DOHH2 (cell line): ENCODE measurements around the gene GFPT1.

Experiments
- H3F3A ChIP-seq: fragments of 200-600 bp; sonication (generic), shearing (Covaris generic); 2 replicates; pipeline ENCODE4 v1.6.0; 2016; ENCODE audit warnings: antibody characterized with exemption, mild to moderate bottlenecking; ENCODE audit not compliant: control insufficient read depth, insufficient read depth
- H3K27ac ChIP-seq: fragments of 200-600 bp; sonication (generic); 2 replicates; pipeline ENCODE4 v1.5.1; 2014; ENCODE audit warnings: low read depth, mild to moderate bottlenecking, low read length, moderate library complexity
- H3K27me3 ChIP-seq: fragments of 200-600 bp; sonication (generic); 2 replicates; pipeline ENCODE4 v1.6.1; 2014; ENCODE audit warnings: mild to moderate bottlenecking, low read length, mixed read lengths; ENCODE audit not compliant: control insufficient read depth
- H3K36me3 ChIP-seq: fragments of 200-600 bp; sonication (generic); 2 replicates; pipeline ENCODE4 v1.6.1; 2014; ENCODE audit warnings: mild to moderate bottlenecking, low read length, moderate library complexity, mixed read lengths; ENCODE audit not compliant: control insufficient read depth
- H3K4me1 ChIP-seq: fragments of 200-600 bp; sonication (generic); 2 replicates; pipeline ENCODE4 v1.6.1; 2014; ENCODE audit warnings: mild to moderate bottlenecking, low read length, mixed read lengths; ENCODE audit not compliant: control insufficient read depth
- H3K4me2 ChIP-seq: fragments of 200-600 bp; sonication (generic); 2 replicates; pipeline ENCODE4 v1.6.0; 2014; ENCODE audit warnings: mild to moderate bottlenecking, low read length, moderate library complexity
- H3K4me3 ChIP-seq: fragments of 200-600 bp; sonication (generic); 2 replicates; pipeline ENCODE4 v1.5.1; 2014; ENCODE audit warnings: mild to moderate bottlenecking, low read length, mixed read lengths
- H3K79me2 ChIP-seq: fragments of 200-600 bp; sonication (generic); 2 replicates; pipeline ENCODE4 v1.6.1; 2014; ENCODE audit warnings: mild to moderate bottlenecking, low read length, mixed read lengths; ENCODE audit not compliant: control insufficient read depth
- H3K9me2 ChIP-seq: fragments of 200-600 bp; sonication (generic); replicated peaks from 2 replicates; pipeline ENCODE4 v1.6.1; 2014; ENCODE audit warnings: mild to moderate bottlenecking, low read length, mixed read lengths; ENCODE audit not compliant: control insufficient read depth
- H3K9me3 ChIP-seq: fragments of 200-600 bp; sonication (generic); 2 replicates; pipeline ENCODE4 v1.6.1; 2014; ENCODE audit warnings: antibody characterized with exemption, low read length, mixed read lengths; ENCODE audit not compliant: control insufficient read depth, insufficient read depth
- H4K20me1 ChIP-seq: fragments of 200-600 bp; sonication (generic); 2 replicates; pipeline ENCODE4 v1.6.0; 2014; ENCODE audit warnings: low read depth, mild to moderate bottlenecking, antibody characterized with exemption, low read length, moderate library complexity; ENCODE audit not compliant: control insufficient read depth, insufficient read depth
- CTCF ChIP-seq: fragments of 200-600 bp; sonication (generic); IDR thresholded peaks from one replicate; pipeline ENCODE4 v1.5.1; 2014; ENCODE audit warnings: antibody characterized with exemption, mild to moderate bottlenecking, low read depth, low read length; ENCODE audit not compliant: poor library complexity, severe bottlenecking
- EZH2phosphoT487 ChIP-seq: fragments of 200-600 bp; sonication (generic); IDR thresholded peaks from 2 replicates; pipeline ENCODE4 v1.6.1; 2017; ENCODE audit warnings: borderline replicate concordance, mild to moderate bottlenecking, antibody characterized with exemption, low read length, moderate library complexity, mixed read lengths

The GFPT1 gene

GRCh38 chr2:69383176-69383812 lies 3.7 kb downstream of the GFPT1 start:
- no peak overlapping the region for H3K27ac ChIP-seq
- H3K4me3 ChIP-seq: no peak overlapping the region
- H3K9me3 ChIP-seq: no peaks in the 10 kb centered on the region
- TF ChIP-seq EZH2phosphoT487: no peak
- TF ChIP-seq CTCF: no peak
- H3K36me3 ChIP-seq: peaks cover 6% of the 10 kb centered on the region; the same call in 1 of the 2 replicates
- H3K79me2 ChIP-seq: peaks cover 81% of the 10 kb centered on the region
- H3K4me1 ChIP-seq: peaks cover 37% of the 10 kb centered on the region
- peaks cover 6% of the 10 kb centered on the region; the same call in 1 of the 2 replicates for H3F3A ChIP-seq
- no peaks in the 10 kb centered on the region for H4K20me1 ChIP-seq
- H3K9me2 ChIP-seq: no peaks in the 10 kb centered on the region
- no peaks in the 10 kb centered on the region for H3K27me3 ChIP-seq
- no peak overlapping the region for H3K4me2 ChIP-seq

DNA sequence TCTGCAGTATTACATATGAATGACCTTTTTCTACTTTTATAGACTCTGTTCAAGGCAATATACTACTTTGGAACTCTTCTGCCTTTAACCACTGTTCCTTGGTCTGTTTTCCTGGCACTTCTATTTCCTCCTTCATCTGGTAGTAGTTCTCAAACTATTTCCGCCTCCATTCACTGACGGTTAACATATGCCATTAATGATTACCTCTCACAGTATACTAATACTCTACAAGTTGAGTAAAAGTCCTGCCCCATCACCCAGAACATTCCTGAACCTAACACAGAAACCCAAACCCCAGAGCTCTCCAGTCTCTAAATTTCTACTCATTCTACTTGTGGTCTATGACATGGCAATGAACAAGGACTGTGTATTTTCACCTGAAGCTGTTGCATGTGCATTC lies 4.5 kb downstream of the GFPT1 start:
- H3K36me3 ChIP-seq: peaks cover 6% of the 10 kb centered on the region; the same call in 1 of the 2 replicates
- no peak overlapping the region for H3K4me2 ChIP-seq
- H4K20me1 ChIP-seq: no peaks in the 10 kb centered on the region
- TF ChIP-seq CTCF (no peak), EZH2phosphoT487 (no peak)
- no peaks in the 10 kb centered on the region for H3K27me3 ChIP-seq
- H3K4me3 ChIP-seq: no peak overlapping the region
- H3K9me3 ChIP-seq: no peaks in the 10 kb centered on the region
- no peak overlapping the region for H3K27ac ChIP-seq
- peaks cover 29% of the 10 kb centered on the region for H3K4me1 ChIP-seq
- H3K9me2 ChIP-seq: no peaks in the 10 kb centered on the region
- peaks cover 6% of the 10 kb centered on the region; the same call in 1 of the 2 replicates for H3F3A ChIP-seq
- peaks cover 87% of the 10 kb centered on the region for H3K79me2 ChIP-seq

DNA sequence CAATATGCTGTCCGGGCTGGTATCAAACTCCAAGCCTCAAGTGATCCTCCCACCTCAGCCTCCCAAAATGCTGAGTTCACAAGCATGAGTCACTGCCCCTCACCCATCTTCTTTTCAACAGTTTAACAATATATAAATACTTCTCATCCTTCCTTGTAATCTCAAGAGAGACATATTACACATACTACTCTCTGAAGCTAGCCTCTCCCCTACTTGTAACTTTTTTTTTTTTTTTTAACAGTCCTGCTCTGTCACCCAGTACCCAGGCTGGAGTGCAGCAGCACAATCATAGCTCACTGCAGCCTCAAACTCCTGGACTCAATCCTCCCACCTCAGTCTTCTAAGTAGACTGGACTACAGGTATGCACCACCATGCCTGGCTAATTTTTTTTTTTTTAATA lies 5.7 kb downstream of the GFPT1 start:
- Histone ChIP-seq H3K4me1 (peaks cover 27% of the 10 kb centered on the region), H3K36me3 (peaks cover 6% of the 10 kb centered on the region; the same call in 1 of the 2 replicates), H3K4me2 (no peak overlapping the region), H3K27ac (no peak overlapping the region), H3K9me2 (no peaks in the 10 kb centered on the region), H3K79me2 (peaks cover 81% of the 10 kb centered on the region), H3K4me3 (no peak overlapping the region), H4K20me1 (no peaks in the 10 kb centered on the region), H3K9me3 (no peaks in the 10 kb centered on the region), H3K27me3 (no peaks in the 10 kb centered on the region), H3F3A (peaks cover 10% of the 10 kb centered on the region)
- no peak for TF ChIP-seq EZH2phosphoT487
